HG03521 (cell line): ENCODE measurements around the gene PPP5C.

Experiments
- ATAC-seq: cut with Tn5 transposase; IDR thresholded peaks from one replicate; pipeline ENCODE4 v1.9.1; 2021; ENCODE audit warnings: mild to moderate bottlenecking, moderate library complexity; ENCODE audit not compliant: unreplicated experiment

The PPP5C gene

DNA sequence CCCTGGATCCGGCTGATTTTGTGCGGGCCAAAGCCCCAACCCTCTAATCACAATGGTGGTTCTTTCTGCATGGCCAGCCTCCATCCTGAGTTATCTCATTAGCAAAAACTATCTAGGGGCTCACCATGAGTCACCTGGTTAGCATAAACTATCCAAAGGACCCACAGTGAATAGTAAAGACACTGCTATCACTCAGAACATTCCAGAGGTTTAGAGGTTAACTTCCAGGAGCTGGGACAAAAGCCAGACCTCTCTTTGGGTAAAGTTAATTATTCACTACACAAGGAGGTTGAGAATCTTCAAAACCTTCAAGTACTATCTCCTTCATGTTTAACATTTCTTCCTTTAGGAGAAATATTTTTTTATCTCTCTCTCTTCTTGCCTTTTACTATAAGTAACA is 18.8 kb upstream of the PPP5C start:
- ATAC-seq = no peak

DNA sequence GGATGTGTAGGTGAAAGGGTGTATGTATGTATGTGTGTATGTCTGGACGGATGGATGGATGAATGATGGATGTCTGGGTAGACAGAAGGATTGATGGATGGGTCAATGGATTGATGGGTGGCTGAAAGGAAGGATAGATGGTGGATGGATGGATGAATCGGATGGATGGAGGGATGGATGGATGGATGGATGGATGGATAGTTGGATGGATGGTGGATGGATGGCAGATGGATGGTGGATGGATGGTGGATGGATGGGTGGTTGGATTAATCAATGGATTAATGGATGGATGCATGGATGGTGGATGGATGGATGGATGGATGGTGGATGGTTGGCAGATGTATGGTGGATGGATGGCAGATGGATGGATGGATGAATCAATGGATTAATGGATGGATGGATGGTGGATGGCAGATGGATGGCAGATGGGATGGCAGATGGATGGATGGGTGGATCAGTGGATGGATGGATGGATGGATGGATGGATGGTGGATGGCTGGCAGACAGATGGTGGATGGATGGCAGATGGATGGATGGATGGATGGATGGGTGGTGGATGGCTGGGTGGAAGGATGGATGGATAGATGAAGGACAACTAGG is 16.5 kb upstream of the PPP5C start:
- ATAC-seq = no peak

DNA sequence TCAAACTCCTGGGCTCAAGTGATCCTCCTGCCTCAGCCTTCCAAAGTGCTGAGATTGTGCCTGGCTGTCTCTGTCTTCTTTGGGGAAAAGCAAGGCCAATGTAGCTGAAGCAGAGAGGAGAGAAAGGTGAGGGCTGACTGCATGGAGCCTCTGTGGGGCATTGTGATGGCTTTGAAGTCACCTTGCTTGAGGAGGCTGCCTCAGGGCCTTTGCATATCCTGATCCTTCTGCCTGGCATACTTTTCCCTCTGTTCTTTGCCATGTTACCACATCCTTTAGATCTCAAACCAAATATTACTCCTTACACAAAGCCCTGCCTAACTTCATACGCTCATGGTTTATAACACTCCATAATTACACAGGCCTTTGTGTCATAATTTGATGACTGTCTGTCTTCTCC is 9.4 kb upstream of the PPP5C start:
- no peak for ATAC-seq

DNA sequence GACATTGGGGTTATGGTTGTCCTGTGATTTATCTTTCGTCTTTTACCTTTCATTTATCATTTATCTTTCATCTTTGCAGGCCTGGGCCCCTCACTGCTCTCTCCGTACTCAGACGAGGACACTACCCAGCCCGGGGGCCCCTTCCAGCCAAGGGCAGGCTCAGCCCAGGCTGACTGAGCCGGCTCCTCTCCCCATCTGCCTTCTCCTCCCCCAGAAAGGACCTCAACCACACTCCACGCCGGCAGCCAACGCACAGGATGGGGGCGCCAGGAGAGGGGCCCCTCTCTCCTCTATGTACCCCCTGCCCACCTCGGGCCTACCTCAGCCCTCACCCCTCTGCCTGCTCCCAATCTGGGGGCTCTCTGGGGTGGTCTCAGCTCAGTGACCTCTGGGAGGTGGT is 7.4 kb upstream of the PPP5C start:
- no peak for ATAC-seq

DNA sequence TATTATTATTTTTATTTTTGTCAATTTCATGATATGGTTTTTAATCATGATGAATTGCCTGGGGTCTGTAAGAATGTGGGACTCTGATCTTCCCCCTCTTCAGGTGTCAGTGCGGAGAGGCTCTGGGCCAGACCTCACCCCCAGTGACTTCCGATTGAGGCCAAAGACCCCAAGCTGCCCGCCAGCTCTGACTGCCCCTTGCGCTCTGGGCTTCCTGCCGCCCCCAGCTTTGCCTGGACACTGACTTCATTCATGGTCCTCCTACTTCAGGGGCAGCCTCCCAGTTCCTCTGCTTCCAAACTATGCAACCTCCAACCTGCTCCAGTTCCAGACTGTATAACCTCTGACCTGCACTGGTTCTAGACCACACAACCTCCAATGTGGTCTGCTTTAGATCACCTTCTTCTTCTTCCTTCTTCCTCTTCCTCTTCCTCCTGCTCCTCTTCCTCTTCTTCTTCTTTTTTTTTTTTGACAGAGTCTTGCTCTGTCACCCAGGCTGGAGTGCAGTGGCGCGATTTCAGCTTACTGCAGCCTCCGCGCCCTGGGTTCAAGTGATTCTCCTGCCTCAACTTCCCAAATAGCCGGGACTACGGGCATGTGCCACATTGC is 6.7 kb upstream of the PPP5C start:
- no peak for ATAC-seq

DNA sequence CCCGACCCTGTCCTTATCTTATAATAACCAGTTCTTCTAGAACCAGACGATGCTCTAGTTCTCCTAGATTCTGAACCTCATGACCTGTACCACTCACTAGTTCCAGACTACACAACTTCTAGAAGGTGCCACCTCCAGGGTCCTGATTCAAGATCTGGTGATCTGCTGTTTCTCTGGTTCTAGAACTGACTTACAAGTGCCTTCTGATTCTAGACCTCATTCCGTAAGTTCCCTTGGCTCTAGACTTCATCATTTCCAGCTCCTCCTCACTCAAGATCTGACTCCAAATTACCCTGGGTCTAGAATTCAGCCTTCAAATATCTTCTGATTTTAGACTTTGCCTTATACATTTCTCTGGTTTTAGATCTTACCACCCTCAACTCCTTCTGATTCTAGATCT is 5.0 kb upstream of the PPP5C start:
- ATAC-seq = no peak

DNA sequence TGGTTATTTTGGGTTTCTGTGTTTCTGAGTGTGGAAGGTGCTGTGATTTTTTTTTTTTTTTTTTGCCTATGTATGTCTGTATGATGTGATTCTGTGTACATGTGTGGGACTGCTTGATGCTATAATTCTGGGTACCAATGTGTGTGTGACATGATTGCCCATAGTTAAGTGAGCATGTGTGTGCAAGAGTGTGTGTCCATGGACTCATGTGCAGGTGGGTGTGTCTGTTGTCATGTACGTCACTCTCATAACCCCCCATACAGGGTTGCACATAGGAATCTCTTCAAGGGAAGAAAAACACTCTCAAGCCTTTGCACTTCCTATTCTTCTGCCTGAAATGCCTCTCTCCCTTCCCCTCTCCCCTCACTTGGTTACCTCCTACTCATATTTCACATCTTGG is 2.5 kb upstream of the PPP5C start:
- ATAC-seq = no peak

DNA sequence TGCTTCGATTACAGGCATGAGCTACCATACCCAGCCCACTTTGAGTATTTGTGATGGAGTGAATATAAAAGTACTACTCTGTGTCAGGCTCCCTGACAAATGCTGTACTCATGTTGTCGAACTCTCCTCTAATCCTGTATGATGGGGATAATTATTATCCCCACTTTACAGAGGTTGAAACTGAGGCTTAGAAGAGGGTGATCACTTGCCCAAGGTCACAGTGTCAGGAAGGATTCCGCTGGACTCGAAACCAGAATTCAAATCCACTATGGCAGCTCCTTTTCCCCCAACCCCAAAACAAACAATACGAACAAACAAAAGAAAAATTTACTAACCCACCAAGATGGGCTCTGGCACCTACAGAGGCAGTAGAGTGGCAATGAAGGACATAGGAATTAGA is 1.7 kb upstream of the PPP5C start:
- ATAC-seq = no peak

DNA sequence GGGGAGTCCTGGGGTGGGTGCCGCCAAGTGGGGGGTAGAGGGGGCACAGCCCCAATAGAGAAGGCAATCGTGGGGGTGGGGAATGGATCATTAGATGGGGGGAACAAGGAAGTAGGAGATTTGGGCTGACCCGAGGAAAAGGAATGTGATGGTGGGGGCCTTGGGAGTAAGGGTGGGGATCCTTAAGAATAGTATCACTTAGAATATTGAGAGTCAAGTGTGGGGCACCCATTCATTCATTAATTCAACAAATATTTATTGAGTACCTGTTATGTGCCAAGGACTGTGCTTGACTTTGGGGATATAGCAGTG is 641 bp downstream of the PPP5C start:
- no peak for ATAC-seq

DNA sequence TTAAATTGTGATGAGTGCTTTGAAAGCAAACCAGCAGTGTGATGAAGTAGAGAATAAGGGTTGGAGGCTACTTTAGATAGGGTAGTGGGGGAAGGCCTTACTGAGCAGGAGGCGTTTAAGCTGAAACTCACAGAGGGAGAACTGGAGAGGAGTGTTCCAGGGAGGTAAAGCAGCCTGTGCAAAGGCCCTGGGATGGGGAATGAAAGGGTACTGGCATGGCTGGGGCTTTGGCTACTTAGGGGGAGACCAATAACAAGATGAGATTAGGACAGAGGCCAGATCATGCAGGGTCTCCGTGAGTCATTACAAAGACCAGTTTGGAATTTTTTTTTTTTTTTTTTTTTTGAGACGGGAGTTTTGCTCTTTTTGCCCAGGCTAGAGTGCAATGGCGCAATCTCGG is 1.1 kb downstream of the PPP5C start:
- ATAC-seq = no peak

DNA sequence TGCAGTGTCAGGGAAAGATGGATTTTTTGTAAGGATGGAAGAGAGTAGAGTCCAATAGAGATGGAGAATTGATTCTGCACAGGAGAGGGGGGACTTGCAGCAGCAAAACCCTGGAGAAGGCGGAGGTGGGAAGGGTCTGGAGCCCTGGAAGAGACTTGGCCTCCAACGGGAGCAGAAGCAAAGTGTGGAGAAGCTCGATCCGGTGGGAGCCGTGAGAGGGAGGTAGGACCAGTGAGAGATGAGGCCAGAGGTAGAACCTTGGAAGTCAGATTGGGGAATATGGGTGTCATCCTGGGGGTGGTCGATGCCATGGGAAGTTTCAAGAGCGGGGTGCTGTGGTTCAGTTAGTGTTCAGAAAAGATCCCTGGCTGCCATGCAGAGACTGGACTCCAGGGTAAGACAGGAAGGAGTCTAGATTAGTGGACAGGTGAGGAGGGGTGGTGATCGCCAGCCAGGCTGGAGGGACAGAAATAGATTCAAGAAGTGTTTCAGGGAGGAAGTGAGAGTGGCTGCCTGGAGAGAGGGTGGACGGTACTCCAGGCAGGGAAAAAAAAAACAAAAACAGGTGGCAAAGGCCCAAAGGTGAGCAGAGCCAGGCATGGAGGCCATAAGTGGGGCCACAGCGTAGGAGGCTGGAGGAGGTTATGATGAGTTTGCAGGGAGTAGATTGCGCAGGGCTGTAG is 2.6 kb downstream of the PPP5C start:
- ATAC-seq = no peak

DNA sequence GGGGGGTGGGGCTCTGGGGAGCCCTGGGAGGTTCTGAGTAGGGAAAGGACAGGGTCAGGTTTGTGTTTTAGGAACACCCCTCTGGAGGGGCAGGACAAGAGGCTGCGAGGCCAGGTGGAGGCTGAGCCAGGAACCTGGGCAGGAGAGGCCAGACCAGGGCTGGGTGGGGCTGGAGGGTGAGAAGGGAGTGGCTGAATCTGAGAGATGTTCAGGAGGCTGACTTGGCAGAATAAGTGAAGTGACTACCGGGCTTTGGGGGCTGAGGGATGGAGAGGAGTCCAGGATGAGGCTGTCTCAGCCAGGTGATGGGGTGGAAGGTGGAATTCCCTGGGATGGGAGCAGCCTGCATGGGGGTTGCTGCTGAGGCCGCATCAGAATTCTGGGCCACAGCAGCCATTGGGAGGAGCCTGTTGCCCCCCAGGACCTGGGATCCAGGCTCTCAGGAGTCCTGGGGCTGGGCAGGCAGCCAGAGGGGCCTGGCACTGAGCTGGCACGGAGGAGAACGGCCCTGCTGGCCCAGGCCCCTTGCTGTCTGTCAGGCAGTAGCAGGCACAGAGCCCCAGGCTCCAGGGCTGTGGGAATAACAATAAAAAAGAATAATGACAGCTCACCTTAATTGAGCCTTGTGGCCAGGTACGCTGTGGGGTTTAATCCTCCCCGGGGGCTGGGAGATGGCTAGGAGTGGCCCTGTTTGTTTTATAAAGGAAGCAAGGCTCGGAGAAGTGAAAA is 3.3 kb downstream of the PPP5C start:
- no peak for ATAC-seq

DNA sequence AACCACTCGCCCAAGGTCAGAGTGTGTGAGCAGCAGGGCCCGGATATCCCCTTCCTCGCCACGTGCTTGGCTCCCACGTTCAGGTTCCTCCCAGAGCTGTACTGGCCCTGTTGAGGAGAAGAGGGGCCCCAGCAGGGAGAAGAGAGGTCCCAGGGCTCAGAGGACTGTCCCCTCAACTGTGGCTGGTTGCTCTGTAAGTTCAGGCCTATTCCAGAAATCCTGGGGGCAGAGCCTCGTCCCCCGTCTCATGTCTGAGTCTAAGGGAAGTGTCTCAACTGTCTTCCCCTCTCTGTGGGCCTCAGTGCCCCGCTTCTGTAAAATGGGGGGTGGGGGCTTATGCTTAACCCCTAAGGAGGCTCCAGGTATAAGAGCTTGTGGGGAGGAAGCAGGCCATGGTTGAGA is 3.9 kb downstream of the PPP5C start:
- ATAC-seq = no peak

DNA sequence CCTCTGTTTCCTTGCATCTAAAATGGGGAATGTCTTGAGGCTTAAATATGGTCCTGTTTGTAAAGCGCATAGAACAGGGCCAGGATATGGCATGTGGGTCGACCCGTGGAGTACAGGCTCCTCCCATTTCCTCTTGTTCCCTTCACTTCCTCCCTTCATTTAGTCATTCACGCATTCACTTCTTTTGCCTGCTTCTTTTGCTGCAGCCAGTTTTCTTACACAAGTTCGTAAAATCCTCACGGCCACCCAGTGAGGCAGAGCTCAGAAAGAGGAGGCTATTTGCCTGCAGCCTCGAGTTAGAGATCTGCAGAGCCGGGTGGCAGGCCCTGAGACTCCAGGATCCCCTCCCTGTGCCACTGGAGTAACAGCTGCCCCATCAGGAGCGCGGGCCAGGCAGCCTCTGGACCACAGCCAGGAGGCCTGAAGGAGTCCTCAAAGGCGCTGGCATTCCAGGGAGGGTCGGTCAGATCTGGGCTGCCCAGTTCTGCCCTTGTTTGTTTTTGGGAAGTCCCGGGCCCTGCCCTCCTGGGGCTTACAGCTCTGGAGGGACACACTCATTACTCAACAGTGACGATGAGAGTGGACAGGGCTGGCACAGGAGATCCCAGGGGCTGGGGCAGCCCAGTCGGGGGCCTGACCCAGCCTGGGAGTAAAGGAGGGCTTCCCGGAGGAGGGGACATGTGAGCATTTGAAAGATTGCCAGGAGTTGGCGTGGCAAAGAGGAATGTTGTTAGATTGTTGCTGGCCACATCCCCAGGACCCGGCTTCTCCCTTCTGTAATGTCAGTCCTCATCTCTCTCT is 4.6 kb downstream of the PPP5C start:
- no peak for ATAC-seq

DNA sequence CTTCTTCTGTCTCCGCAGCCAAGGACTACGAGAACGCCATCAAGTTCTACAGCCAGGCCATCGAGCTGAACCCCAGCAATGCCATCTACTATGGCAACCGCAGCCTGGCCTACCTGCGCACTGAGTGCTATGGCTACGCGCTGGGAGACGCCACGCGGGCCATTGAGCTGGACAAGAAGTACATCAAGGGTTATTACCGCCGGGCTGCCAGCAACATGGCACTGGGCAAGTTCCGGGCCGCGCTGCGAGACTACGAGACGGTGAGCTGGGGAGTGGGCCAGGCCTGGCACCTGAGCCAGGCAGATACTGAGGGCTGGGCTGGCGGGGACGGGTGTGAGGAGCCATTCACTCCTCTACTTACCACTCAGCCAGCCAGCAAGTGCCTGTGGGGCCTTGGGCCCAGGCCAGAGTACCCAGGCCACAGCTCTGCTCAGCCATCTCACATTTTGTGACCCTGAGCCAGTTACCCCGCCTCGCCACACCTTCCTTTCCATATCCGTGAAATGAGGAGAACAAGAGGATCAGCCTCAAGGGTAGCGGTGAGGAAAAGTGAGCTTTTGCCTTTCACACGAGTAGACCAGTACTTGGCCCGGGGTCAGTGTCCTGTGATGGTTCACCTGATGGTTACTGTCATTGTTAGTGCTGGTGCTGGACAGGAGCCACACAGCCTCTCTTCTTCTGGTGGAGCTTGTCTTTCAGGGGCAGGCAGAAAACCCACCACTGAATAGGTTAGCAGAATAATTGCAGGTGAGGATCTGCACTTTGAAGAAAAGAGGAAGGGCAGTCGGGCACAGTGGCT is 7.0 kb downstream of the PPP5C start:
- no peak for ATAC-seq

DNA sequence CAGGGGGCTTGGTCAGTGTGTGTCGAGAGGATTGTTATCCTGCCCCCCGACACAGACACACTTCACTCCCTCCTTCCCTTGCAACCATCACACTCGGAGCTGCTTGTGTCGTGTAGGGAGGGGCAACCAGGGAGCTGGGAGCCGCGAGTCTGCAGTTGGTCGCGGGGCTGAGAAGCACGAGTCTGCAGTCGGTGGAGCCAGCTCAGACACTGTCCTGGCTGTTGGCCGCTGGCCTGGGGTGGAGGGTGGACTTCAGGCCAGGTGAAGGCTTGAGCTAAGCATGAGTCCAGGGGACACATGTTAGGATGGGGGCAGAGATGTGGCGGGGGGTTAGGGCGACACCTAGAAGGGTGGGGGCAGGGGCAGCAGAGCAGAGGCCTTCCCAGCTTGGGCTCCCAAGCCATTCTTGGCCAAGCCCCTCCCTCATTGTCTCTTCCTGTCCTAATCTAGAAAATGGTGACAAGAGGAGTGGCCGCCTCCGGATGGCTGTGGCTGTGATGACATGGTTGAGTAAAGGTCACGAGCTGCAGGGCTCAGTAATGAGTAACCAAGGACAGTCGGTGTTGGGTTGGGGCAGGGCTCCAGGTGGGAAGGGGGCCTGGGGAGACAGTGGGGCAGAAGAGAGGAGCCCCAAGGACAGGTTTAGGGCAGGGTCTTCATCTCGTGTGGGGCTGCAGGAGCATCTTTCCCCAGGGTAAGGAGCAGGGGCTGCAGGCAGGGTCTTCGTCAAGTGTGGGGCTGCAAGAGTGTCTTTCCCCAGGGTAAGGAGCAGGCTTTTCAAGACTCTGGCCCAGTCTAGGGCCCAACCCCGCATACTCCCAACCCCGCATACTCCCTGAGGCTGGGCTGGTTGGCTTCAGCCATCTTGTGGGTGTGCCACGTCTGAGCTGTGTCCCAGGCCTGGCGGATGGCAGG is 8.6 kb downstream of the PPP5C start:
- no peak for ATAC-seq

DNA sequence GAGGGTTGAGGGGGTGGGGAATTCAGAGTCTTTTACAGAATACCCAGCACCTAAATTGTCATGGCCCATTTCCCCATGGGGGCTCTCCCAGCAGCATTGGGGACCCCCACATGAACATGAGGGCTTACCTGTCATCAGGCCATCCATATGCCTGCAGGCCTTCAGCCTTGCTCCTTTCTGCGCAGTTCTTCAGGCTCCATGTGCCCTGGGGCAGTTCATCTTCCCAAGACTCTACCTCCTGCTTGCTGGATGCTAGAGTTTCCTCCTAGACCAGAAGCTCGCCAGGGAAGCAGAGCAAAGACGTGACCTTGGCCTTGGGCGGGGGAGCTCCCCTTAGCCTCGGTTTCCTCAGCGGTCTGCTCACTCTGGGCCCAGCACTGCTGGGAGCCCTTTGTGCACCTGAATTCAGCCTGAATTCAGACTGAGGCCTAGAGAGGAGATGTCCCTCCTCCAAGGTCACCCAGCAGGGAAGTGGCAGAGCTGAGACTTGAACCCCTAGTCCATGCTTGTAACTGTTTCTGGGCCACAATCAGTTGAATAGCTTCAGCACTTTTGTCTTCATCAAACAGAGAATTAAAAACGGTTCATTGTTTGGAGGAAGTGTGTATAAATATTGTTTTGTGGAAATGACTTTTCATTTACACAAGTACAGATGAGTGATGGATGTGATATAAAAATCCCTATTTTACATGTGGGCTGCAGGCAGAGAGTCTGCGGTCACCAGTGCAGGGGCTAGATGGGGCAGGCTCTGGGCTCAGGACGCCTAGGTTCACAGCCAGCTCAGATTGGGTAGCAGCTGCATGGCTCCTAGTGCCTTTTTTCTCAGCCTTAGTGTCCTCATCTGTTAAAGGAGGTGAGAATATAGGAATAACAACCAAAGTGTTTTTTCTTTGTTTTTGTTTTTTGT is 9.5 kb downstream of the PPP5C start:
- ATAC-seq = no peak

DNA sequence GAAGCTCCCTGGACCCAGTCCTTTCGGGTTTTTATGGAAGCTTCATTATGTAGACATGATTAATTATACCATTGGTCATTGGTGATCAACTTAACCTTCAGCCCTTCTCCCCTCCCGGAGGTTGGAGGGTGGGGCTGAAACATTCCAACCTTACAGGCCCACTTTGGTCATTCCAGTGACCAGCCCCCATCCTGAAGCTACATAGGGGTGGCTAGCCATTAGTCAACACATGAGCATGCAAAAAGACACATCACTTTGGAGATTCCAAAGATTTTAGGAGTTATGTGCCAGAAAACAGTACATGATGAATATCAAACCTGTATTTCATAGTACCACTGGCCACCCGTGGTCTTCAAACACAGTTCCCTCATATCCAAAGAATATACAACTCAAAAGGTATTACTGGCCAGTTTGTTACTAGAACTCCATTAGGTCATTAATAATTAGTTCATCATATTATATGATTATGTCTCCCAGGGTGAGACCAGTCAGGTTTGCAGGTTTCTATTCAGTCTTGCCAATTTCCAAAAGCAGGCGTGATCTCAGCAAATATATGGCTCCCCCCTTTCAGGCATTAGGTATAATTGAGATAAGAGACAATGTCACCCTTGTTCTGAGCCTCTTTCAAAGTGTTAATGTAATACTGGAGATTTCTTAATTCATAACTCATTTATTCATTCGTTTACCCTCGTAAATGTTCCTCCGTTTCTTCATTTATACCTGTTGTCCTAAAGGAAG is 11.1 kb downstream of the PPP5C start:
- ATAC-seq = no peak
